Progenitor cell of endocrine pancreas (in vitro differentiated cells): ENCODE measurements around the gene LHX1. TPM values are rescaled to one million over a fixed set of nuclear protein-coding genes. Genes with fewer than 3 reads are reported as not detected.

Experiments used
- DNase-seq: peaks from one replicate; pipeline ENCODE4 v3.0.0; 2021; ENCODE audit warnings: low spot score; ENCODE audit not compliant: unreplicated experiment
- H3K27ac Mint-ChIP-seq: 2 replicates; pipeline ENCODE4 v1.8.0; 2021; ENCODE audit warnings: mild to moderate bottlenecking, moderate library complexity, mixed read lengths
- H3K27me3 Mint-ChIP-seq: 2 replicates; pipeline ENCODE4 v1.8.0; 2021; ENCODE audit warnings: mixed read lengths
- H3K36me3 Mint-ChIP-seq: 2 replicates; pipeline ENCODE4 v1.8.0; 2022; ENCODE audit warnings: mixed read lengths; ENCODE audit not compliant: insufficient read depth
- H3K4me1 Mint-ChIP-seq: 2 replicates; pipeline ENCODE4 v1.8.0; 2021; ENCODE audit warnings: low read depth, mixed read lengths
- H3K4me3 Mint-ChIP-seq: 2 replicates; pipeline ENCODE4 v1.8.0; 2021; ENCODE audit warnings: low read depth, mild to moderate bottlenecking, moderate library complexity, mixed read lengths
- H3K9me3 Mint-ChIP-seq: 2 replicates; pipeline ENCODE4 v1.8.0; 2021; ENCODE audit warnings: low read depth, mixed read lengths
- CTCF ChIP-seq: fragments of 200-600 bp; sonication (generic); IDR thresholded peaks from one replicate; pipeline ENCODE4 v1.5.0; 2021; ENCODE audit warnings: antibody characterized with exemption, mild to moderate bottlenecking; ENCODE audit not compliant: unreplicated experiment
- total RNA-seq: library from RNA; stranded (reverse); gene quantifications from 2 replicates; pipeline ENCODE4 v1.2.1, GENCODE V29; 2021

LHX1 gene
- total RNA-seq, 1 donor from 2014 or later = 2.0 TPM

GRCh38 chr17:36930583-36930900 is 6.7 kb upstream of the LHX1 start:
- Mint-ChIP-seq H3K36me3 (no peaks in the 10 kb centered on the region), H3K9me3 (no peaks in the 10 kb centered on the region), H3K27ac (no peak overlapping the region), H3K4me3 (no peak overlapping the region), H3K4me1 (peaks cover 33% of the 10 kb centered on the region), H3K27me3 (peaks cover 83% of the 10 kb centered on the region)
- TF ChIP-seq CTCF = no peak
- no peak for DNase-seq

GRCh38 chr17:36931096-36931696 is 6.1 kb upstream of the LHX1 start:
- no peaks in the 10 kb centered on the region for H3K36me3 Mint-ChIP-seq
- H3K4me3 Mint-ChIP-seq = no peak overlapping the region
- no peak for DNase-seq
- no peaks in the 10 kb centered on the region for H3K9me3 Mint-ChIP-seq
- no peak overlapping the region for H3K27ac Mint-ChIP-seq
- no peak for TF ChIP-seq CTCF
- peaks cover 40% of the 10 kb centered on the region for H3K4me1 Mint-ChIP-seq
- peaks cover 88% of the 10 kb centered on the region for H3K27me3 Mint-ChIP-seq

- no peaks in the 10 kb centered on the region for H3K36me3 Mint-ChIP-seq
- H3K27ac Mint-ChIP-seq = no peak overlapping the region
- TF ChIP-seq CTCF = no peak
- peaks cover 91% of the 10 kb centered on the region for H3K27me3 Mint-ChIP-seq
- no peaks in the 10 kb centered on the region for H3K9me3 Mint-ChIP-seq
- peaks cover 40% of the 10 kb centered on the region for H3K4me1 Mint-ChIP-seq
- H3K4me3 Mint-ChIP-seq = no peak overlapping the region
- no peak for DNase-seq
These were observed 5.4 kb upstream of the LHX1 start for GRCh38 chr17:36931697-36932382.

GRCh38 chr17:36932383-36932693 is 4.9 kb upstream of the LHX1 start:
- DNase-seq = no peak
- no peaks in the 10 kb centered on the region for H3K36me3 Mint-ChIP-seq
- no peak overlapping the region for H3K27ac Mint-ChIP-seq
- no peak for TF ChIP-seq CTCF
- H3K4me3 Mint-ChIP-seq = no peak overlapping the region
- H3K4me1 Mint-ChIP-seq = peaks cover 43% of the 10 kb centered on the region
- no peaks in the 10 kb centered on the region for H3K9me3 Mint-ChIP-seq
- peaks cover 94% of the 10 kb centered on the region for H3K27me3 Mint-ChIP-seq

GRCh38 chr17:36932694-36933511 is 4.4 kb upstream of the LHX1 start:
- H3K4me3 Mint-ChIP-seq = peak overlapping the region; percentile 16
- no peaks in the 10 kb centered on the region for H3K36me3 Mint-ChIP-seq
- no peak for DNase-seq
- peak overlapping the region; percentile 12 for H3K27ac Mint-ChIP-seq
- no peaks in the 10 kb centered on the region for H3K9me3 Mint-ChIP-seq
- H3K4me1 Mint-ChIP-seq = peaks cover 44% of the 10 kb centered on the region
- TF ChIP-seq CTCF = no peak
- H3K27me3 Mint-ChIP-seq = peaks cover 94% of the 10 kb centered on the region
